ENCODE data around the gene PDZD8.

PDZD8 gene

DNA sequence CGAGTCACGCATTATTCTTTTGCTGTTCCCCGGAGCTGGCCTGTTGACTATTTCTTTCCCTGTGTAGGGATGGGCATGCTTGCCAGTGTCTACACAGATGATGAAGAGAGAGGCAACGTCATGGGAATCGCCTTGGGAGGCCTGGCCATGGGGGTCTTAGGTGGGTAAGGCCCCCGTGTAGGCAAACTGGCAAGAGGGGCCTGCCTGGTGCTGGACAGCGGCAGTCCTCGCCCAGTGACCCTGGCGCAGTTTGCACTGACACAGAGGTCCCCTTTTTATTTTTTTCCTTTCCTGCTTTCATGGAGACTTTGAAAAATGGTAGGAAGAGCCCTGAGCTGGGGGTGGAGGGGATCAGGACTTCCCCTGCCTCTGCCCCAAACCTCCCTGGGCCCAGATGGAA lies 120.9 kb downstream of the PDZD8 start:
- H4K20me1 ChIP-seq (ENCODE audit: control insufficient read depth, insufficient read depth, low read depth, low read length), result no peaks in the 10 kb centered on the region
- no peaks in the 10 kb centered on the region for H3K27me3 ChIP-seq (ENCODE audit: control insufficient read depth, low read length)
- no peaks in the 10 kb centered on the region for H3K36me3 ChIP-seq (ENCODE audit: control insufficient read depth, low read length)
- no peaks in the 10 kb centered on the region for H3F3A ChIP-seq (ENCODE audit: control insufficient read depth, insufficient read depth)
- TF ChIP-seq, protein P1, sequence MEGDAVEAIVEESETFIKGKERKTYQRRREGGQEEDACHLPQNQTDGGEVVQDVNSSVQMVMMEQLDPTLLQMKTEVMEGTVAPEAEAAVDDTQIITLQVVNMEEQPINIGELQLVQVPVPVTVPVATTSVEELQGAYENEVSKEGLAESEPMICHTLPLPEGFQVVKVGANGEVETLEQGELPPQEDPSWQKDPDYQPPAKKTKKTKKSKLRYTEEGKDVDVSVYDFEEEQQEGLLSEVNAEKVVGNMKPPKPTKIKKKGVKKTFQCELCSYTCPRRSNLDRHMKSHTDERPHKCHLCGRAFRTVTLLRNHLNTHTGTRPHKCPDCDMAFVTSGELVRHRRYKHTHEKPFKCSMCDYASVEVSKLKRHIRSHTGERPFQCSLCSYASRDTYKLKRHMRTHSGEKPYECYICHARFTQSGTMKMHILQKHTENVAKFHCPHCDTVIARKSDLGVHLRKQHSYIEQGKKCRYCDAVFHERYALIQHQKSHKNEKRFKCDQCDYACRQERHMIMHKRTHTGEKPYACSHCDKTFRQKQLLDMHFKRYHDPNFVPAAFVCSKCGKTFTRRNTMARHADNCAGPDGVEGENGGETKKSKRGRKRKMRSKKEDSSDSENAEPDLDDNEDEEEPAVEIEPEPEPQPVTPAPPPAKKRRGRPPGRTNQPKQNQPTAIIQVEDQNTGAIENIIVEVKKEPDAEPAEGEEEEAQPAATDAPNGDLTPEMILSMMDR (IDR thresholded peaks at IDR 0.05; ENCODE audit: low read depth, low read length, poor library complexity, severe bottlenecking), result no peak
- no peak for TF ChIP-seq EZH2phosphoT487 (IDR thresholded peaks at IDR 0.05; ENCODE audit: borderline replicate concordance, low read length)
- no peak overlapping the region for H3K27ac ChIP-seq (ENCODE audit: low read depth, low read length)
- no peak overlapping the region for H3K4me2 ChIP-seq (ENCODE audit: low read length)
- no peaks in the 10 kb centered on the region for H3K9me3 ChIP-seq (ENCODE audit: control insufficient read depth, insufficient read depth, low read length)
- no peaks in the 10 kb centered on the region for H3K79me2 ChIP-seq (ENCODE audit: control insufficient read depth, low read length)
- H3K4me1 ChIP-seq (ENCODE audit: control insufficient read depth, low read length), result no peaks in the 10 kb centered on the region
- no peak overlapping the region for H3K4me3 ChIP-seq (ENCODE audit: low read length)
- no peaks in the 10 kb centered on the region for H3K9me2 ChIP-seq (replicated peaks; ENCODE audit: control insufficient read depth, low read length)

DNA sequence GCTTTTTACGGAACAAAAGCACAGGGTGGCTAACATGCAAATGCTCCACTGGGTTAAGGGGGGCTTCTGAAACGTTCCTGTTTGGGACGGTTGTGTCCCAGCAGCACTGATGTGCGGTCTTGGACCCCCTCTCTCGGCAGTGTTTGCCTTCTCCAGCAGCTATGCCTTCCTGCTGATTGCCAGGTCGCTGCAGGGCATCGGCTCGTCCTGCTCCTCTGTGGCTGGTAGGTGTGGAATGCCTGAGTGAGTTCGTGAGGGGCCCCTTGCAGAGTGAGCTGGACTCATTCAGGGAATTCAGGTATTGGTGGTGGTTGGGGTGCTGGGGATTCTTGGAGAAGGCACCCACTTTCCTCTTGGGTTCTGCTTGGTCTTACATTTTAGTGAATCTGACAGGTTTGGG lies 121.3 kb downstream of the PDZD8 start:
- Histone ChIP-seq H3K27me3 (ENCODE audit: control insufficient read depth, low read length) (peaks cover 4% of the 10 kb centered on the region), H3F3A (ENCODE audit: control insufficient read depth, insufficient read depth) (no peaks in the 10 kb centered on the region), H3K4me1 (ENCODE audit: control insufficient read depth, low read length) (no peaks in the 10 kb centered on the region), H3K79me2 (ENCODE audit: control insufficient read depth, low read length) (no peaks in the 10 kb centered on the region), H3K4me2 (ENCODE audit: low read length) (no peak overlapping the region), H3K4me3 (ENCODE audit: low read length) (no peak overlapping the region), H3K9me2 (replicated peaks; ENCODE audit: control insufficient read depth, low read length) (no peaks in the 10 kb centered on the region), H3K9me3 (ENCODE audit: control insufficient read depth, insufficient read depth, low read length) (no peaks in the 10 kb centered on the region), H3K36me3 (ENCODE audit: control insufficient read depth, low read length) (no peaks in the 10 kb centered on the region), H4K20me1 (ENCODE audit: control insufficient read depth, insufficient read depth, low read depth, low read length) (no peaks in the 10 kb centered on the region), H3K27ac (ENCODE audit: low read depth, low read length) (no peak overlapping the region)
- TF ChIP-seq, protein P1 (IDR thresholded peaks at IDR 0.05; ENCODE audit: low read depth, low read length, poor library complexity, severe bottlenecking), result no peak
- no peak for TF ChIP-seq EZH2phosphoT487 (IDR thresholded peaks at IDR 0.05; ENCODE audit: borderline replicate concordance, low read length)

DNA sequence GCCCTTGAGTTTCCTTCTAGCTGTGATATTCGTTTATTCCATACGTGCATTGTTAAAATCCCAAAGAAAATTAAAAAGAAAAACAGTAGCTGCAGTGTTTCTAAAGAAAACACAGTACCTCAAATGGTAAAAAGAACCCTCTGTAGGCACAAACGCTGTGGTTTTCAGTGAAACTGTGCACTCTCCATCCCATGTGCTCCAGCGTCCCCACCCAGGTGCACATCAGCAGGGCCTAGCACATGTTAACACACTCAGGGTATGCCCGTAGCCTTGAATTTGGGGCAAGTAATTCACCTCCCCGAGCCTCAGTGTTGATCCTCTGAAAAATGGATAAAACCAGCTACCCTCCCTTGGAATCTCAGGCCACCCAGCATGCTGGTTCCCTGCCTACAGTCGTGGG lies 124.8 kb downstream of the PDZD8 start:
- H3K36me3 ChIP-seq (ENCODE audit: control insufficient read depth, low read length), result no peaks in the 10 kb centered on the region
- H3K4me2 ChIP-seq (ENCODE audit: low read length), result no peak overlapping the region
- no peaks in the 10 kb centered on the region for H3K4me1 ChIP-seq (ENCODE audit: control insufficient read depth, low read length)
- H3K27ac ChIP-seq (ENCODE audit: low read depth, low read length), result no peak overlapping the region
- H3K4me3 ChIP-seq (ENCODE audit: low read length), result no peak overlapping the region
- no peaks in the 10 kb centered on the region for H4K20me1 ChIP-seq (ENCODE audit: control insufficient read depth, insufficient read depth, low read depth, low read length)
- TF ChIP-seq, protein P1 (IDR thresholded peaks at IDR 0.05; ENCODE audit: low read depth, low read length, poor library complexity, severe bottlenecking), result no peak
- no peak for TF ChIP-seq EZH2phosphoT487 (IDR thresholded peaks at IDR 0.05; ENCODE audit: borderline replicate concordance, low read length)
- H3K79me2 ChIP-seq (ENCODE audit: control insufficient read depth, low read length), result no peaks in the 10 kb centered on the region
- H3K9me3 ChIP-seq (ENCODE audit: control insufficient read depth, insufficient read depth, low read length), result no peaks in the 10 kb centered on the region
- H3F3A ChIP-seq (ENCODE audit: control insufficient read depth, insufficient read depth), result no peaks in the 10 kb centered on the region
- H3K27me3 ChIP-seq (ENCODE audit: control insufficient read depth, low read length), result peaks cover 14% of the 10 kb centered on the region
- H3K9me2 ChIP-seq (replicated peaks; ENCODE audit: control insufficient read depth, low read length), result no peaks in the 10 kb centered on the region

All from DOHH2 (cell line).